Measurements from ENCODE around the gene GRIN2C. TPM values are rescaled to one million over a fixed set of nuclear protein-coding genes. Genes with fewer than 3 reads are reported as not detected.

GRIN2C gene
- total and polyA plus RNA-seq, 9 of the 15 experiments (the other 6 are each of a cell fraction or from before 2014, with no cell fraction given): under 0.01 to 0.33 (median 0.10) TPM; not detected in 2

DNA sequence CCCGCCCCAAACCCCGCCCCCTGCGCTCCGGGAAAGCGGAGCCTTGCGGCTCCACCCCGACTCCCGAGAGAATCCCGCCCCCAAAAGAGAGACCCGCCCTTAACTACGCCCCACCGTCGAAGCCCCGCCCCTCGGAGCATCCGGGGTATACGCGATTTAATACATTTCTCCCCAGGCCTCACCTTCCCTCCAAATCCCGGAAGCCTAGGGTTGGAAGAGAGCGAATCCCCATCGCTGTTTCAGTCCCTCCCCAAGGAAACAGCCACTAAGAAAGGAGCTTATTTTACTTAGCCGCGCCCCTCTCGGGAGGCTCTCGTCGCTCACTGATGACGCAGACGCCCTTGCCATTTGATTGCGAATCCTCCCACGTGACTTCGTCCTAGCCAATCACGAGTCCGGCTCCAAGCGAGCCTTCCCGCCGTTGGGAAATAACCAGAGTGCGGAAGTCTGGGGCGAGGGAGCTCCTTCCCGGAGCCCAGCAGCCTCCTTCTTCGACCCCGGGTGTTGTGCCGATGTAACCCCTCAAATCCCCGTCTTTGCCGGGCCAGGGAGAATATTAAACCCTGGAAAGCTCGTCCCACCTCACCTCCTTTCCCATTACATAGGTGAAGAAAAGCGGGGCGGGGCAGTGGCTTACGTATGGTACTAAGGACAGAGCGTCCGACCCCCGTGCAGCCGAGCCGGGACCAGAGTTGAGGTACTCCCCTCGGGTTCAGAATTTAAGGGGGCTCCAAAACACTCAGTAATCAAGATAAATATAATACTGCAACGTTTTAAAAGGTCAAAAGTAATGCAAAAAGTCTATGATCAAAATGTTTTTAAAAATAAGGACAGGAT lies 13.6 kb upstream of the GRIN2C start (continued):
- TF ChIP-seq, protein P1, sequence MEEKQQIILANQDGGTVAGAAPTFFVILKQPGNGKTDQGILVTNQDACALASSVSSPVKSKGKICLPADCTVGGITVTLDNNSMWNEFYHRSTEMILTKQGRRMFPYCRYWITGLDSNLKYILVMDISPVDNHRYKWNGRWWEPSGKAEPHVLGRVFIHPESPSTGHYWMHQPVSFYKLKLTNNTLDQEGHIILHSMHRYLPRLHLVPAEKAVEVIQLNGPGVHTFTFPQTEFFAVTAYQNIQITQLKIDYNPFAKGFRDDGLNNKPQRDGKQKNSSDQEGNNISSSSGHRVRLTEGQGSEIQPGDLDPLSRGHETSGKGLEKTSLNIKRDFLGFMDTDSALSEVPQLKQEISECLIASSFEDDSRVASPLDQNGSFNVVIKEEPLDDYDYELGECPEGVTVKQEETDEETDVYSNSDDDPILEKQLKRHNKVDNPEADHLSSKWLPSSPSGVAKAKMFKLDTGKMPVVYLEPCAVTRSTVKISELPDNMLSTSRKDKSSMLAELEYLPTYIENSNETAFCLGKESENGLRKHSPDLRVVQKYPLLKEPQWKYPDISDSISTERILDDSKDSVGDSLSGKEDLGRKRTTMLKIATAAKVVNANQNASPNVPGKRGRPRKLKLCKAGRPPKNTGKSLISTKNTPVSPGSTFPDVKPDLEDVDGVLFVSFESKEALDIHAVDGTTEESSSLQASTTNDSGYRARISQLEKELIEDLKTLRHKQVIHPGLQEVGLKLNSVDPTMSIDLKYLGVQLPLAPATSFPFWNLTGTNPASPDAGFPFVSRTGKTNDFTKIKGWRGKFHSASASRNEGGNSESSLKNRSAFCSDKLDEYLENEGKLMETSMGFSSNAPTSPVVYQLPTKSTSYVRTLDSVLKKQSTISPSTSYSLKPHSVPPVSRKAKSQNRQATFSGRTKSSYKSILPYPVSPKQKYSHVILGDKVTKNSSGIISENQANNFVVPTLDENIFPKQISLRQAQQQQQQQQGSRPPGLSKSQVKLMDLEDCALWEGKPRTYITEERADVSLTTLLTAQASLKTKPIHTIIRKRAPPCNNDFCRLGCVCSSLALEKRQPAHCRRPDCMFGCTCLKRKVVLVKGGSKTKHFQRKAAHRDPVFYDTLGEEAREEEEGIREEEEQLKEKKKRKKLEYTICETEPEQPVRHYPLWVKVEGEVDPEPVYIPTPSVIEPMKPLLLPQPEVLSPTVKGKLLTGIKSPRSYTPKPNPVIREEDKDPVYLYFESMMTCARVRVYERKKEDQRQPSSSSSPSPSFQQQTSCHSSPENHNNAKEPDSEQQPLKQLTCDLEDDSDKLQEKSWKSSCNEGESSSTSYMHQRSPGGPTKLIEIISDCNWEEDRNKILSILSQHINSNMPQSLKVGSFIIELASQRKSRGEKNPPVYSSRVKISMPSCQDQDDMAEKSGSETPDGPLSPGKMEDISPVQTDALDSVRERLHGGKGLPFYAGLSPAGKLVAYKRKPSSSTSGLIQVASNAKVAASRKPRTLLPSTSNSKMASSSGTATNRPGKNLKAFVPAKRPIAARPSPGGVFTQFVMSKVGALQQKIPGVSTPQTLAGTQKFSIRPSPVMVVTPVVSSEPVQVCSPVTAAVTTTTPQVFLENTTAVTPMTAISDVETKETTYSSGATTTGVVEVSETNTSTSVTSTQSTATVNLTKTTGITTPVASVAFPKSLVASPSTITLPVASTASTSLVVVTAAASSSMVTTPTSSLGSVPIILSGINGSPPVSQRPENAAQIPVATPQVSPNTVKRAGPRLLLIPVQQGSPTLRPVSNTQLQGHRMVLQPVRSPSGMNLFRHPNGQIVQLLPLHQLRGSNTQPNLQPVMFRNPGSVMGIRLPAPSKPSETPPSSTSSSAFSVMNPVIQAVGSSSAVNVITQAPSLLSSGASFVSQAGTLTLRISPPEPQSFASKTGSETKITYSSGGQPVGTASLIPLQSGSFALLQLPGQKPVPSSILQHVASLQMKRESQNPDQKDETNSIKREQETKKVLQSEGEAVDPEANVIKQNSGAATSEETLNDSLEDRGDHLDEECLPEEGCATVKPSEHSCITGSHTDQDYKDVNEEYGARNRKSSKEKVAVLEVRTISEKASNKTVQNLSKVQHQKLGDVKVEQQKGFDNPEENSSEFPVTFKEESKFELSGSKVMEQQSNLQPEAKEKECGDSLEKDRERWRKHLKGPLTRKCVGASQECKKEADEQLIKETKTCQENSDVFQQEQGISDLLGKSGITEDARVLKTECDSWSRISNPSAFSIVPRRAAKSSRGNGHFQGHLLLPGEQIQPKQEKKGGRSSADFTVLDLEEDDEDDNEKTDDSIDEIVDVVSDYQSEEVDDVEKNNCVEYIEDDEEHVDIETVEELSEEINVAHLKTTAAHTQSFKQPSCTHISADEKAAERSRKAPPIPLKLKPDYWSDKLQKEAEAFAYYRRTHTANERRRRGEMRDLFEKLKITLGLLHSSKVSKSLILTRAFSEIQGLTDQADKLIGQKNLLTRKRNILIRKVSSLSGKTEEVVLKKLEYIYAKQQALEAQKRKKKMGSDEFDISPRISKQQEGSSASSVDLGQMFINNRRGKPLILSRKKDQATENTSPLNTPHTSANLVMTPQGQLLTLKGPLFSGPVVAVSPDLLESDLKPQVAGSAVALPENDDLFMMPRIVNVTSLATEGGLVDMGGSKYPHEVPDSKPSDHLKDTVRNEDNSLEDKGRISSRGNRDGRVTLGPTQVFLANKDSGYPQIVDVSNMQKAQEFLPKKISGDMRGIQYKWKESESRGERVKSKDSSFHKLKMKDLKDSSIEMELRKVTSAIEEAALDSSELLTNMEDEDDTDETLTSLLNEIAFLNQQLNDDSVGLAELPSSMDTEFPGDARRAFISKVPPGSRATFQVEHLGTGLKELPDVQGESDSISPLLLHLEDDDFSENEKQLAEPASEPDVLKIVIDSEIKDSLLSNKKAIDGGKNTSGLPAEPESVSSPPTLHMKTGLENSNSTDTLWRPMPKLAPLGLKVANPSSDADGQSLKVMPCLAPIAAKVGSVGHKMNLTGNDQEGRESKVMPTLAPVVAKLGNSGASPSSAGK (IDR thresholded peaks at IDR 0.05): peak; percentile 67
- 0 out of 2 replicates have a peak, but pooled peaks have one; percentile 36 for TF ChIP-seq ZFPM2 (CRISPR knock-in tag; IDR thresholded peaks at IDR 0.05)
- peak; percentile 88 for TF ChIP-seq E2F3 (CRISPR knock-in tag; IDR thresholded peaks at IDR 0.05)
- peak; percentile 58 for TF ChIP-seq ZBTB17 (CRISPR knock-in tag; IDR thresholded peaks at IDR 0.05)
- no peak for TF ChIP-seq HNRNPH1 (optimal IDR thresholded peaks at IDR 0.05; ENCODE audit: low read depth, low read length)
- TF ChIP-seq RBFOX2 (IDR thresholded peaks at IDR 0.05; ENCODE audit: low read depth, low read length): peak; percentile 95
- TF ChIP-seq KLF13 (tag; IDR thresholded peaks at IDR 0.05; ENCODE audit: borderline replicate concordance, low read depth): no peak
- TF ChIP-seq MCM2 (IDR thresholded peaks at IDR 0.05; ENCODE audit: low read depth): no peak
- 0 out of 2 replicates have a peak, but pooled peaks have one; percentile 74 for TF ChIP-seq ZNF695 (CRISPR knock-in tag; IDR thresholded peaks at IDR 0.05)
- no peak for TF ChIP-seq MEF2D (tag; conservative IDR thresholded peaks at IDR 0.05; ENCODE audit: low read depth)
- 0 out of 2 replicates have a peak, but pooled peaks have one; percentile 26 for TF ChIP-seq NR2F6 (CRISPR knock-in tag; IDR thresholded peaks at IDR 0.05)
- TF ChIP-seq COPS2 (conservative IDR thresholded peaks at IDR 0.05): no peak
- no peak for TF ChIP-seq PRPF4 (IDR thresholded peaks at IDR 0.05; ENCODE audit: insufficient read depth, low read depth, low read length, poor library complexity, severe bottlenecking)
- TF ChIP-seq, protein P2, sequence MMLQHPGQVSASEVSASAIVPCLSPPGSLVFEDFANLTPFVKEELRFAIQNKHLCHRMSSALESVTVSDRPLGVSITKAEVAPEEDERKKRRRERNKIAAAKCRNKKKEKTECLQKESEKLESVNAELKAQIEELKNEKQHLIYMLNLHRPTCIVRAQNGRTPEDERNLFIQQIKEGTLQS (IDR thresholded peaks at IDR 0.05): peak; percentile 89
- TF ChIP-seq, protein P2 (CRISPR knock-in tag; conservative IDR thresholded peaks at IDR 0.05): peak; percentile 42; the same call in 1 of the 2 replicates
- TF ChIP-seq PTBP1 (IDR thresholded peaks at IDR 0.05; ENCODE audit: low read depth, low read length): no peak

Measured in K562 (cell line).